ENCODE data around the gene ARHGAP18.

GRCh38 chr6:129620234-129620610, 89.8 kb downstream of the ARHGAP18 start:
- no peak for TF ChIP-seq EZH2phosphoT487 (IDR thresholded peaks at IDR 0.05; ENCODE audit: insufficient read depth, low read depth)
- no peak for TF ChIP-seq EZH2 (IDR thresholded peaks at IDR 0.05; ENCODE audit: insufficient read depth, poor library complexity, severe bottlenecking)
